Liver (tissue), 9 donors: ENCODE measurements around the gene PCNX2. TPM values are rescaled to one million over a fixed set of nuclear protein-coding genes. Genes with fewer than 3 reads are reported as not detected.

Experiments used
- DNase-seq: peaks from one replicate; pipeline ENCODE4 v3.0.0-alpha.2; 2017; ENCODE audit warnings: low spot score
- H3K27ac ChIP-seq, 2 donors: one replicate each; pipeline ENCODE4 v1.7.0; 2013; ENCODE audit warnings: inconsistent platforms in 2 of 2, low read length in 2 of 2, control low read depth in 1 of 2, low read depth in 1 of 2, mild to moderate bottlenecking in 1 of 2
- H3K27me3 ChIP-seq, 4 donors: one replicate each; pipeline versions ENCODE4 v1.6.1 to v1.7.0; 2013; ENCODE audit warnings: low read length in 3 of 4, inconsistent platforms in 1 of 4, mild to moderate bottlenecking in 1 of 4, moderate library complexity in 1 of 4; ENCODE audit not compliant: control insufficient read depth in 4 of 4, insufficient read depth in 4 of 4
- H3K36me3 ChIP-seq, 4 donors: one replicate each; pipeline versions ENCODE4 v1.6.1 to v1.7.0; 2013; ENCODE audit warnings: low read length in 3 of 4, mild to moderate bottlenecking in 3 of 4, low read depth in 1 of 4, moderate library complexity in 1 of 4; ENCODE audit not compliant: control insufficient read depth in 4 of 4, insufficient read depth in 3 of 4
- H3K4me1 ChIP-seq, 4 donors: one replicate each; pipeline versions ENCODE4 v1.6.1 to v1.7.0; 2013; ENCODE audit warnings: low read length in 3 of 4, mild to moderate bottlenecking in 3 of 4, moderate library complexity in 1 of 4; ENCODE audit not compliant: control insufficient read depth in 4 of 4, insufficient read depth in 4 of 4
- H3K4me3 ChIP-seq, 3 donors: one replicate each; pipeline versions ENCODE4 v1.6.1 to v1.7.0; 2013; ENCODE audit warnings: low read length in 3 of 3, control low read depth in 1 of 3, low read depth in 1 of 3, mild to moderate bottlenecking in 1 of 3
- H3K9ac ChIP-seq, 2 donors: one replicate each; pipeline ENCODE4 v1.7.0; 2013; ENCODE audit warnings: low read length in 2 of 2, mild to moderate bottlenecking in 2 of 2, moderate library complexity in 2 of 2, control low read depth in 1 of 2, low read depth in 1 of 2
- H3K9me3 ChIP-seq, 4 donors: one replicate each; pipeline versions ENCODE4 v1.6.1 to v1.7.0; 2013; ENCODE audit warnings: low read length in 3 of 4; ENCODE audit not compliant: control insufficient read depth in 4 of 4
- EGR1 ChIP-seq, 2 donors: IDR thresholded peaks; 2 replicates each; pipeline ENCODE4 v1.6.1; 2016 to 2018; ENCODE audit warnings: antibody characterized with exemption in 2 of 2, low read depth in 2 of 2
- FOXA1 ChIP-seq: IDR thresholded peaks from 2 replicates; pipeline ENCODE4 v1.6.1; 2016; ENCODE audit warnings: antibody characterized with exemption
- FOXA2 ChIP-seq: IDR thresholded peaks from 2 replicates; pipeline ENCODE4 v1.6.1; 2016; ENCODE audit warnings: antibody characterized with exemption
- GABPA ChIP-seq, 2 donors: IDR thresholded peaks in 1 of 2; conservative IDR thresholded peaks in 1 of 2; 2 replicates each; pipeline ENCODE4 v1.6.1; 2016; ENCODE audit warnings: antibody characterized with exemption in 2 of 2, mild to moderate bottlenecking in 1 of 2, moderate library complexity in 1 of 2
- HNF4A ChIP-seq, 2 donors: conservative IDR thresholded peaks; 2 replicates each; pipeline ENCODE4 v1.6.1; 2016; ENCODE audit warnings: antibody characterized with exemption in 2 of 2, mild to moderate bottlenecking in 2 of 2
- HNF4G ChIP-seq: IDR thresholded peaks from 2 replicates; pipeline ENCODE4 v1.6.1; 2016; ENCODE audit warnings: antibody characterized with exemption
- JUND ChIP-seq, 2 donors: IDR thresholded peaks; 2 replicates each; pipeline ENCODE4 v1.6.1; 2016; ENCODE audit warnings: antibody characterized with exemption in 2 of 2
- NR2F2 ChIP-seq: IDR thresholded peaks from 2 replicates; pipeline ENCODE4 v1.6.1; 2016; ENCODE audit warnings: antibody characterized with exemption
- RAD21 ChIP-seq, 2 donors: IDR thresholded peaks; 2 replicates each; pipeline ENCODE4 v1.6.1; 2016; ENCODE audit warnings: antibody characterized with exemption in 2 of 2, mild to moderate bottlenecking in 2 of 2
- REST ChIP-seq: IDR thresholded peaks from 2 replicates; pipeline ENCODE4 v1.6.1; 2016; ENCODE audit warnings: antibody characterized with exemption, mild to moderate bottlenecking
- RXRA ChIP-seq, 2 donors: IDR thresholded peaks; 2 replicates each; pipeline ENCODE4 v1.6.1; 2017 to 2018; ENCODE audit warnings: antibody characterized with exemption in 2 of 2, mild to moderate bottlenecking in 1 of 2
- SP1 ChIP-seq: IDR thresholded peaks from 2 replicates; pipeline ENCODE4 v1.6.1; 2018; ENCODE audit warnings: antibody characterized with exemption, mild to moderate bottlenecking
- YY1 ChIP-seq: IDR thresholded peaks from 2 replicates; pipeline ENCODE4 v1.6.1; 2016; ENCODE audit warnings: antibody characterized with exemption, mild to moderate bottlenecking
- ZBTB33 ChIP-seq: IDR thresholded peaks from 2 replicates; pipeline ENCODE4 v1.6.1; 2016; ENCODE audit warnings: antibody characterized with exemption
- WGBS: extraction: QIAGEN DNeasy Blood & Tissue Kit; methylation state at CpG from one replicate; pipeline ENCODE4 v1.1.7; 2013; 5-methylcytosine and 5-hydroxymethylcytosine counted together
- polyA plus RNA-seq, 2 donors: library from polyadenylated mRNA; stranded (reverse) in 1 of 2; unstranded in 1 of 2; fragments of 200-250 nt in 1 of 2; fragments of >200 nt in 1 of 2; fragmentation: Nextera tagmentation in 1 of 2; extraction: Ambion mirVana in 1 of 2; gene quantifications; one replicate each; pipeline versions ENCODE4 v1.2.1 to v1.2.3, GENCODE V29; 2013 to 2015
- total RNA-seq, 2 donors: library from RNA; depleted of rRNA; stranded (reverse); fragments of >200 nt; gene quantifications; one replicate each; pipeline ENCODE4 v1.2.3, GENCODE V29; 2014
- TF ChIP-seq, protein P1 (sequence below): IDR thresholded peaks from 2 replicates; pipeline ENCODE4 v1.6.1; 2016; ENCODE audit warnings: antibody characterized with exemption
- TF ChIP-seq, protein P2 (sequence below): IDR thresholded peaks from 2 replicates; pipeline ENCODE4 v1.6.1; 2016; ENCODE audit warnings: antibody characterized with exemption
- TF ChIP-seq, protein P3 (sequence below): fragments of 150-350 bp; IDR thresholded peaks from 2 replicates; pipeline ENCODE4 v1.5.1; 2017; ENCODE audit warnings: improper control_type of control experiment, low read depth, low read length; ENCODE audit not compliant: missing input control
- donor health status: healthy.
- donor health status: healthy.
- donor health status: healthy.
- donor health status: healthy.
- donor health status: healthy.

The PCNX2 gene
- total and polyA plus RNA-seq, 4 donors: 0.20 to 3.1 (median 0.92) TPM

DNA sequence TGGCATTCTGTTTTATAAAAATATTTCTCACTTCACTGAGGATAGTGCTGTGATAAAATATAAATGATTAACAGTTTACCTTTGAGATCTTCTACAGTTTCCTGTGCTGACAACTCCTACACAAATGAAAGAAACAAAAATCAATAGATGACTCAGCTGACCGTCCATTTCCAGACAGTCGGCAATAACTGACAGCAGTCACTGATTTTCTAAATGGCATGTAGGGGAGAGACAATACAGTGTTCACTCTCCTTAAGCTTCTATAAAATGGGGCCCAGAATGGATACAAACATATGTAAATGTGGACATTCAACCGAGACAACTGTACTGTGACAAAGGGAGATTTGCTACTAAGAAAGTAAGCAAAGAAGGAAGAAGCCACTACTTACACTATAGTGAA is 34.3 kb downstream of the PCNX2 start:
- no peak for TF ChIP-seq SP1
- peak; percentile 80 to 94 for TF ChIP-seq JUND (IDR thresholded peaks at IDR 0.05)
- peak in 1 of 2 donors; percentile 9 for TF ChIP-seq RXRA (IDR thresholded peaks at IDR 0.05)
- TF ChIP-seq, protein P1, sequence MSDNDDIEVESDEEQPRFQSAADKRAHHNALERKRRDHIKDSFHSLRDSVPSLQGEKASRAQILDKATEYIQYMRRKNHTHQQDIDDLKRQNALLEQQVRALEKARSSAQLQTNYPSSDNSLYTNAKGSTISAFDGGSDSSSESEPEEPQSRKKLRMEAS: no peak
- TF ChIP-seq YY1: peak; percentile 85
- peak; percentile 6 to 15 for TF ChIP-seq HNF4A (conservative IDR thresholded peaks at IDR 0.05)
- TF ChIP-seq, protein P2, sequence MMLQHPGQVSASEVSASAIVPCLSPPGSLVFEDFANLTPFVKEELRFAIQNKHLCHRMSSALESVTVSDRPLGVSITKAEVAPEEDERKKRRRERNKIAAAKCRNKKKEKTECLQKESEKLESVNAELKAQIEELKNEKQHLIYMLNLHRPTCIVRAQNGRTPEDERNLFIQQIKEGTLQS: peak; percentile 86
- H3K27ac ChIP-seq: no peak overlapping the region
- no peaks in the 10 kb centered on the region for H3K36me3 ChIP-seq
- DNase-seq: no peak
- no peaks in the 10 kb centered on the region for H3K27me3 ChIP-seq
- no peaks in the 10 kb centered on the region for H3K9me3 ChIP-seq
- H3K4me3 ChIP-seq: no peak overlapping the region
- H3K4me1 ChIP-seq: peaks cover 0 to 1% (median 0%) of the 10 kb centered on the region in 4 donors
- no peak overlapping the region for H3K9ac ChIP-seq
- WGBS: 38% methylated on average over 3 of the region's 3 CpGs

- DNase-seq: no peak
- no peaks in the 10 kb centered on the region for H3K27me3 ChIP-seq
- TF ChIP-seq, protein P1: no peak
- TF ChIP-seq HNF4G (no peak), ZBTB33 (no peak), HNF4A (conservative IDR thresholded peaks at IDR 0.05) (peak in 1 of 2 donors; percentile 10), FOXA1 (no peak), FOXA2 (no peak), EGR1 (IDR thresholded peaks at IDR 0.05; ENCODE audit: low read depth in 2 of 2) (no peak), RAD21 (IDR thresholded peaks at IDR 0.05) (no peak), SP1 (no peak), GABPA (IDR thresholded peaks at IDR 0.05 in 1 of 2, conservative IDR thresholded peaks at IDR 0.05 in 1 of 2) (peak; percentile 47 to 59), YY1 (no peak), RXRA (IDR thresholded peaks at IDR 0.05) (peak in 1 of 2 donors; percentile 24), REST (no peak), NR2F2 (no peak), JUND (IDR thresholded peaks at IDR 0.05) (no peak)
- TF ChIP-seq, protein P2: peak; percentile 86
- TF ChIP-seq, protein P3, sequence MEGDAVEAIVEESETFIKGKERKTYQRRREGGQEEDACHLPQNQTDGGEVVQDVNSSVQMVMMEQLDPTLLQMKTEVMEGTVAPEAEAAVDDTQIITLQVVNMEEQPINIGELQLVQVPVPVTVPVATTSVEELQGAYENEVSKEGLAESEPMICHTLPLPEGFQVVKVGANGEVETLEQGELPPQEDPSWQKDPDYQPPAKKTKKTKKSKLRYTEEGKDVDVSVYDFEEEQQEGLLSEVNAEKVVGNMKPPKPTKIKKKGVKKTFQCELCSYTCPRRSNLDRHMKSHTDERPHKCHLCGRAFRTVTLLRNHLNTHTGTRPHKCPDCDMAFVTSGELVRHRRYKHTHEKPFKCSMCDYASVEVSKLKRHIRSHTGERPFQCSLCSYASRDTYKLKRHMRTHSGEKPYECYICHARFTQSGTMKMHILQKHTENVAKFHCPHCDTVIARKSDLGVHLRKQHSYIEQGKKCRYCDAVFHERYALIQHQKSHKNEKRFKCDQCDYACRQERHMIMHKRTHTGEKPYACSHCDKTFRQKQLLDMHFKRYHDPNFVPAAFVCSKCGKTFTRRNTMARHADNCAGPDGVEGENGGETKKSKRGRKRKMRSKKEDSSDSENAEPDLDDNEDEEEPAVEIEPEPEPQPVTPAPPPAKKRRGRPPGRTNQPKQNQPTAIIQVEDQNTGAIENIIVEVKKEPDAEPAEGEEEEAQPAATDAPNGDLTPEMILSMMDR: no peak
- H3K36me3 ChIP-seq: no peaks in the 10 kb centered on the region
- peaks cover 0 to 1% (median 0%) of the 10 kb centered on the region in 4 donors for H3K4me1 ChIP-seq
- H3K9ac ChIP-seq: no peak overlapping the region
- WGBS: 49% methylated on average over 6 of the region's 6 CpGs
- no peak overlapping the region for H3K4me3 ChIP-seq
- no peak overlapping the region for H3K27ac ChIP-seq
- H3K9me3 ChIP-seq: no peaks in the 10 kb centered on the region
Measured at GRCh38 chr1:233257786-233258185, 37.7 kb downstream of the PCNX2 start.
